Stimulated activated CD8-positive, alpha-beta memory T cell treated with anti-CD3 and anti-CD28 coated beads, Interleukin-15, amount 100 ng/mL, for 4 hours (primary cell): Measurements from ENCODE around the gene RBFOX1.

Experiments
- DNase-seq, 2 donors: peaks; one replicate each; pipeline ENCODE4 v3.0.0-alpha.2; 2020; ENCODE audit warnings: low read depth in 2 of 2

The RBFOX1 gene

DNA sequence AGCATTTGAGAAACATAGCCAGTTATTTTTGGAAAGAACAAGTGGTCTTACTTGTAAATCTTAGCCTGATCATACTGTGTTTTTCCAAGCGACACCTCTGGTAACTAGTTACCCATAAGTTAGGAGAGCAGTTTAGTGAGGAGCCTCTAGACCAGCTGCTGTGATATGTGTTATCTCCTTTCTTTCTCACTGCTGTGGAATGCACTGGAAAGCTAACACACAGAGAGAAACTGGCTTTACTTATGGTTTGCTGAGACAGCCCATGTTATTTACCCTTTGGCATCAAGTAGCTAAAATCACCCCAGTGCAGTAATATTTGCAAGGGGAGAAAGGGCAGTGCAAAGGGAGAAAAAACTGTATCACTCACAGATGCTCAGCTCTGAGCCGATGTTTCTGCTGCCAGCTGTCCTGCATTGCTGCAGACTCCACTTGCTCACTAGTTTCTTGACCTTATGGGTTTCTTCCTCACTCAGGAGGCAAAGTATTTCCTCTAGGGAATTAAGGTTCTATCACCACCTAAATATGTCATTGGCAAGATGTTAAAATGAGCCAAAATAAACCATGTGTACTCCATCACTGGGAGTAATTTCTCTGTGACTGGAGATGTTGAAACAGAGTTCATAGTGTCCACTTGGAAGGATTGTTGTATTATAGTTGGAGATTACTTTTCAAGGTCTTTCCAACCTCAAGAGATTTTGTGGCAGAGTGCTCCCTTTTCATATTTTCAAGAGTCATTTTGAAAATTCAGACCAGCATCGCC is 2.3 kb downstream of the RBFOX1 start:
- DNase-seq, result no peak

DNA sequence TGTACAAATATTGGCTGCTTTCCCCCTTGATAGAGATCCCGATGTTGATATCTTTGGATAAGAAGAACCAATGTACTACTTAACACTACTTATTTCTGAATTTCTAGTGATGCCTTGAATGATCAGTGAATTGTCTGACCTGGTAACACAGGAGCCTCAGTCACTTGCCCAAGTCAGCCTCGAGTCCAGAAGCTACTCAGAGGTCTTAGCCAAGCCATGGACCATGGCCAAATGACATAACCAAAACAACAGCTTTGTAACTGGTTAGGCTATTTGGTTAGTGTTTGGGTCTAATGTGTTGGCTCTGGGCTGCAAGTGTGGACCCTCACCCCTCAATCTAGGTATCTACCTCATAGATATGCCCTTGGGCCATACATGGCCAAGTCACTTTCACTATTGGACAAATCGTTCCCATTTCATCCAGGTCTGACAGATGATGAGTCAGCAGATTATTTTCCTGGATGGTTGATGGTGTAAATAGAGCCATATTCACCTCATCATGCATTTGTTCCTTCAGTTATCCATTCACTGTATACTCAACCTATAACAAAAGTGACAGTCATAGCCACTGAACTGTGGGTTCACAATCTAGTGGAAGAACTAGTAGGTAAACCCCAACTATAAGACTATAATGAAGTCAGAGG is 3.5 kb downstream of the RBFOX1 start:
- no peak for DNase-seq

DNA sequence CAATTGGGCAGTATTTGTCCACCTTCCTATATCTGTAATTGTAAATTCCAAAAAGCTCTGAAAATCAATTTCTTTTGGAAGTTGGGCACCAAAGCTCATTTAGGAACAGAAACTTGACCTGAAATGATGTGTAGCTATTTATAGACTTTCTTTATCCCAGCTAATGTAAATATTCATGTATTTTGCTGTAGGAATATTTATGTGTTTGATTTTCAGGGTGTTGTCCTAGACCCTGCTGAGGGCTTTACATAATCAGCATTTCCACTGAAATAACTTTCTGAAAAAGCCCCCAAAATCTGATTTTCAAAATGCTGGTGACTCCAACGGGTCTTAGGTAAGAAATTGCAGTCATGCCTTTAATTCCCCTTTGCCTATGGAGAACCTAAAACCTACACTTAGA is 4.1 kb downstream of the RBFOX1 start:
- no peak for DNase-seq

DNA sequence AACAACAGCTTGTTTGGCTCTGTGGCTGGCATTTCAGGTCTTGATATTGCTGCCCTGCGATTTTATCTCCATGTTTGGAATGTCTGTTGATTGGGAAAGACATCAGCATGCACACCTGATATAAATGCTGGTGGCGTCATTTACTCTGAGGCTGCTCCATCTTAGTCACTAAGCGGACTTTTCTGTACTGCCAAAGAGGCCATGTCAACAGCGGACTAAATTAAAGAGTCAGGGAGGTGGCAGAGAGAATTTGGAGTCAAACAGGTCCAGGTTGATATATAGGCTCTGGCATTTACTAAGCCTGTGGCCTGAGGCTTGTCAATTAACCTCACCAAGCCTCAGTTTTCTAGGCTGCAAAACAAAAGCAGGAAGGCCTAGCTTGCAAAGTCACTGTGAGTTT is 6.2 kb downstream of the RBFOX1 start:
- no peak for DNase-seq

DNA sequence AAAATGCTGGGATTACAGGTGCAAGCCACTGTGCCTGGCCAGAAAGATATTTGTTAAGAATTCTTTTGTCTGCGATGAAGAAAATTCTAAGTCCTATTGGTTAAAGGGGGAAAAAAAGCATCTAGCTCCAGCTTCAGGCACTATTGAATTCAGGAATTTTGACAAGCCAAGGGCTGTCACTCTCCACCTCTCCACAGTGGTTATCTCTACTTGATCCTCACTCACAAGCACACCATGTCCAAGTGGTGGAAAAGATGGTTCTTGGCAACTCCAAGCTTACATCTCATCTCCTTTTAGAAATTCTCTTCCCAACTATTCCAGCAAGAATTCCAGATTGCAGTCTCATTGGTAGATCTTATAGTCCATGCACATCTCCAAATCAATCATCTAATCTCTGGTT is 7.1 kb downstream of the RBFOX1 start:
- no peak for DNase-seq

DNA sequence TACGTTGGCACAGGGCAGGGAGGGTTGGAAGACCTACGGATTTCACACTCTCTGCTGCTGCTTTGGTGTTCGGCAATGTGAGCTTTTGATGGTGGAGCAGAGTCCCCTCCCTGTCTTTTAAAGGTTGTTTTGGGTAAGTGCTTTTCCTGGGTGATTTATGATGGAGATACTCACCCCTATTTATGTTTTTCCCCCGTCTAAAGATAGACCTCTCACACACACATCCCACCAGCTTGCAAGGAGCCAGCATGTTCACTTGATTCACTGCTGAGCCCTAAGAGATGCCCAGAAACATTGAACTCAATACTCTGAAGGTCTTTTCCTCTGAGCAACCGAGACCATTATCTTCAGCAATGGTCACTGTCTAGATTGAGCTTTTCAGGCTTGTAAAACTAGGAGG is 8.3 kb downstream of the RBFOX1 start:
- DNase-seq, result no peak

DNA sequence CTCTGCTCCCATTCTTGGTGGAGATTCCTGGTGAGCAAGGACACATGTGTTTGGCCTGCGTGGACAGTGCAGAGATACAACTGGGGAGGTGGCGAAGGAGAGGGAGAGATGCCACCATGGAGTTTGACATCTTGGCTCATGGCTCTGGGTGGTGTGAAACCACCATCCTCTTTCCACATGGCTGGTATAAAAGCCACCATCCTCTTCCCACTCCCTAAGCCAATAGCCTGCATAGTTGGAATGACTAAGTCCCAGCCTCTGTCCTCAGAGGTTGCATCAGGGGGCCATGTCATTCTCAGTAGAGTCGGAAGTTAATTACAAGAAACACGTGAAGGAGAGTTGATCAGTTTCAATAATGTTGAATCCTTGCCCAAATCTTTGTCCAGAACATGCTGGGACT is 10.0 kb downstream of the RBFOX1 start:
- no peak for DNase-seq

DNA sequence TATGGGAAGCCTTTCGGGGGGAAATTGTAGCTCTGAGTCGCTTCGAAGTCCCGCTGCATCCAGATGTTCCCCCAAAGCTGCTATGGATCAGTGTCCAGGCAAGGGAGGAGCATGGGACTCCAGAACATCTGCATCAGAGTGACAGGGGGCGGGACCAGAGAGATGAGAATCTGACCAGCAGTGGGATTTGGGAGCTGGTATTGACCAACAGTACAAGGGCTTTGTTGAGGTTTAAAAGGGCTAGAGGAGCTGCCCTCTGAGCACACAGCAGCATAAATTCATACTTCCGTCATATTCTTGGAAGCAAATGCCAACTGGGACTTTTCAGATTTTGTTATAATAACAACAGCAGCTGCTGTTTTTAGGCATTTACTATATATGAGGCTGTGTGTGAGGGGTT is 10.6 kb downstream of the RBFOX1 start:
- DNase-seq, result no peak

DNA sequence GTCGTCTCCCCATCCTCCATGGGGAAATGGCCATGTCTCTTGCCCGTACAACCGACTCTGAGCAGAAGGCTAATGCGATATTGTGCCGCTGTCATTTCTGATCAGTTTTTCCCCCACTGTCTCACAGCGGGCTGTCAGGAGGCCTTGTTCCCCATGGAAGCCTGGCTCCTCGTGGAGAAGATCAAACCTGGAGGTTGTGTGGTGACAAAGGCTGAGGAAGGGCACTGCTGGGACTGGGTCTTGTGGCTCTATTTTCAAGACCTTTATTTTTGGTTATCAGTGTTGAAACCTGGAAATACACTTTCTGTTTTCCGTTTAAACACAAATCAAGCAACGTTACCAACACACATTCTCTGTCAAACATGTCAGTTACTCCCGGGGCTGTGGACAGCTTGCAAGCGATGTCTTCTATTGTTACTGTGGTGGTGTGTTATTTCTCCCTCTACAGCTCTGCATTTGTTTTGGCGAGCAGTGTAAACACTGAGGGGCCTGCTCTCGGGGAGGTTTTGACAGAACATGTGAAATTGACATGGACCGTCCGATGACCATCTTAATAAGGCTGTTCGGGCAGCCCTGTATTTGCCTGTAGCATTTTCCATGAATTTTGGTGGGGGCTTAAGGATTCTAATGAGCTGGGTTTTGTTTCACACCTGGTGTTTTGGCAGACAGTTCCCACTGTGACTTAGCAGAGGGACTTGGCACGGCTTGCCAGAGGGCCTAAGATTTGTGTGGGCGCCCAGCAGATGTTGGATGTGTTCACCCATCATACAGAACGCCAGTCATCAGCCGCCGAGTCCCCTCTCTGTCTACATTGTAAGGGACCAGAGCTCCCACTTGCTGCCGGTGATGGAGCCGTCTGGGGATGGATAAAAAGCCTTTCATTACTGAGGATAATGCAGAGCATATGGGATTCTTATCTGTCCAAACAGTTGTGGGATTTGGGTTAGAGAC is 12.5 kb downstream of the RBFOX1 start:
- no peak for DNase-seq

DNA sequence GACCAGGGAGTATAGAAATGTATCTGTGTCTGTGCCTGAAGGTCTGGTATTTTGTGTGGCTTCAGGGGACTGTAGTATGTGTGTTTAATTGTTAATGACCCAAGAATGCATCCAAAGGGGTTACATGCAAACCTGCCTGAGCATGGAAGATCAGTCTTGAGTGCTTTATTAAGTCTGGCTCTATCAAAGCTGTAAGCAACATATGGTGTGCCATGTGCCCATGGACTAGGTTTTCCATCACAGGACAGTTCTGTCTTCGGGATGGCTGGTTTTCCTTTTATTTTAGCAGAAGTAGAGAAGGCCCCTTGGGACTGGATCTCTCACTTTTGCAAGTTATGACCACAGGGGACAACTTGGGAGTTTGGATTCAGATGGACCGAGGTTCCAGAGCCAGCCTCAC is 18.2 kb downstream of the RBFOX1 start:
- DNase-seq, result no peak

DNA sequence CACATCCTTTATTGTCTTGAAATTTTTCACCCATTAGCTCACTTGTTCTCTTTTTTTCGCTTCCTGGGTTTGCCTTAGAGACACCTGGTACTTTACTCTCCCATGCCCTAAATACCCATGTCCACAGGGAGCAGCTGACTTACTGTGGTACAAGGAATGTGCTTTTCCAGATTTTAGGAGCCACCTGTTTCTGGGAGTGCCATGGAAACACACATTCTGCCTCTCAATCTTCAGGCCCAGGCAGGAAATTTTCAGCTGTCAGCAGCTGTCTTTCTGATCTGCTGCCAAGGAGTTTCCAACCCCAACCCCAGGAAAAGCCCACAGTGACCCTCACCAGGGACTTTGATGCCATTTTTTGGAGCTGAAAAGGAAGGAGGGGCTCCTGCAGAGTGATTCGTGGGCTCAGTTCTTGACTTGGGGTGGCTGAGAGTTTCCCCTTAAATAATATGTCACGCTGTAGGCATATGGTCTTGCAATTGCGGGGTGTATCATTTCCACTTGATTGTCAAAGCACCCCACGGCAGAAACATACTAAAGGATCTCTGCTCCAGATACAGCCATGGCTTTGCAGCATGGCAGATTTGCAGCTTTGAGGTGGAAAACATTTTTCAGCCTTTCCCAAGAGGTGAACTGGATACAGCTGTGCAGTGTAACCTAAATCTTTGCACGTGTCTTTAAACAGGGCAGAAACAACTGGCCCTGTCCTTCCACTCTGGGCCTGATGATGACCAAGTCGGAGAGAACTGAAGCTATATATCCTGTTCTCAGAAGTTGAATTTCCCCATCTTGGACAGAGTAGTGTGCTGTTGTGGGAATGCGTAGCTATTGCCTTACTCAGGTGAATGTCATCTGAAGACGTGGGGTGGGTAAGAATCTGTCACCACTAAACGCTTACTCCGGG is 19.2 kb downstream of the RBFOX1 start:
- no peak for DNase-seq

DNA sequence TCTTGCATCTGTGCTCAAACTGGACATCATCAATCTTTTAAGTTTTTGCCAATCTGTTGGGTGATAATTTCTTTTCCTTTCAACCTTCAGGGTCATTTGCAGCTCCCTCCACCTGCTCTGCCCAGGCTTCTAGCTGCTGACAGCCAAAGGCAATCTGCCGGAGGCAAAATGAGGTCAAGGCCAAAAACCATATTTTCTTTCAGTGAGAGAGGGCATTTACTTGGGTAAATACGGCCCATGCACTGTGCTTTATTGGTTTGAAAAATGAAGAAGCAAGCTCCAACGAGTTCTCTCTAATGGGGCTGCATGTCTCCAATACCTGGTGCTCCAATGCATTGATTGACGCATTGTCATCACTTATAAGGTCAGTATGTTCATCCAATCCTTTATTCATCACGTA is 23.1 kb downstream of the RBFOX1 start:
- no peak for DNase-seq

DNA sequence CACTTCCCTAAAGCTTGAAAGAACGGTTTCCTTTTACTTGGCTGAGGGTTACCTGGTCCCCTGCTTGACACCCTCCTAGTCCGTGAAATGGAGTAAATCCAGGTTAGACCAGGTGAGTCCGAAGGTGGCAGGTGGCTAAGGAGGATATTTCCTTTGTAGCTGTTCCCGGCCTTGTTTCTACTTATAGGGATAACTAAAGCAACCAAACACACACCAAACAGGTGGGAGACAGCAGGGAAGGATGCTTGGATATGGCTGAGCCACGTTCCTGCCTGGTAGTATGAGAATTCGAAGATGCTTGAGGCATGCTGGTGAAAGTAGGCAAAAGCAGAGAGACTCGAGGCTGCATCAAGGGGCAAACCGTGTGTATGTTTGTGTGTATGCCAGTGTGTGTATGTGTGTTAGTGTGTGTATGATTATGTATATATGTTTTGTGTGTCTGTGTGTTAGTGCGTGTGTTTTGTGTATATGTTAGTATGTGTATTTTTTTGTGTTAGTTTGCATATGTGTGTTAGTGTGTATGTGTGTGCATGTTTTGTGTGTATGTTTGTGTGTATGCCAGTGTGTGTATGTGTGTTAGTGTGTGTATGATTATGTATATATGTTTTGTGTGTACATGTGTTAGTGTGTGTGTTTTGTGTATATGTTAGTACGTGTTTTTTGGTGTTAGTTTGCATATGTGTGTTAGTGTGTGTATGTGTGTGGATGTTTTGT is 28.9 kb downstream of the RBFOX1 start:
- no peak for DNase-seq

DNA sequence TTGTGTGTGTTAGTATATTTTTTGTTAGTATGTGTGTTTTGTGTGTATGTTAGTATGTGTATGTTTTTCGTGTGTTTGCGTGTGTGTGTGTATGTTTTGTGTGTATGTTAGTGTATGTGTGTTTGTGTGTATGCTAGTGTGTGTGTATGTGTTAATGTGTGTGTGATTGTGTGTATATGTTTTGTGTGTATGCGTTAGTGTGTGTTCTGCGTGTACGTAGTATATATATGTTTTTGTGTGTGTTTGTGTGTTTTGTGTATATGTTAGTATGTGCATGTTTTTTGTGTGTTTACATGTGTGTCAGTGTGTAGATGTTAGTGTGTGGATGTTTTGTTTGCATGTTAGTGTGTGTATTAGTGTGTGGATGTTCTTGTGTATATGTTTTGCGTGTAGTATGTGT is 29.6 kb downstream of the RBFOX1 start:
- no peak for DNase-seq

DNA sequence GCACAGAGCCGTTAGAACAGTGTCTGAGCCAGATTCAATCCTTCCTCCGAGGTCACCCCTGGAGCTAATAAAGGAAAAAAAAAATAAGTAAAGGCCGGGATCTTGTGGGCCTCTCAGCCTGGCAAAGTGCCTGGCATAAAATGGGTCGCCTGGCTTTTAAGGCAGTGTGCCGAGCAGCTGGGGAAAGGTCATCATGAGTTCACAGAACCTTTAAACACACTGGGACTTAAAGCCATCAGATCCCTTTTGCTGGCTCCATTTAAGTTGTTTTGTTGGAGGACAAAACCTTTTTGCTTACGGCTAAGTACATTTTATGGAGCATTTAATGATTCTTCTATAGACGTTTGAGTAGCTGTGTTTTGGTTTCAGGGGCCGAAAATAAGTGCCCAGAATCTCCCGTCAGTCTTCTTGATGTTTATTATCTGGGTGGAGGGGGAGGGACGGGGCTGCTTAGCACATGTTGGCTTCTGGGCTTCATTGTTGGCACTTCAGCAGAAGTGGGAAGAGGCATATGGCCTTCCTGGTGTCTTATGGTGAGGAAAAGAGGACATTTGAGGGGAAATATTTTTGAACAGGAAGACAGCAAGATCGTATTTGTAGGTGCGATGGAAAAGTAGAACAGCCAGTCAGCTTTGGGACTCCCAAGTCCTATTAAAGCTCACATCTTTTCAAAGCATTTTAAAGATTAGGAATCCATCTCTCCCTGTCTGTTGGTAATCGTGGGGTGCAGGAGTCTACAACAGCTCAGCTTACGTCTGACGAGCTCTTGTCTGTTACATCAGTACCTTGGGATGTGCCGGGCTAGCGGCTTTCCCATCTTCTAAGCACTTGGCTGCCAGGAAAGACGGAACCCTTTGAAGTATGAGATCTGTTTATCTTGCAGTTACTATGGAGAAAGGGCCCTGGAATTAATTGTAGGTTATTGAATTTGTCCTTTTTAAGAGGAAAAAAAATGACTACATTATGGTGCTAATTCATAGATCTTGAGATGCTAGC is 31.1 kb downstream of the RBFOX1 start:
- no peak for DNase-seq

DNA sequence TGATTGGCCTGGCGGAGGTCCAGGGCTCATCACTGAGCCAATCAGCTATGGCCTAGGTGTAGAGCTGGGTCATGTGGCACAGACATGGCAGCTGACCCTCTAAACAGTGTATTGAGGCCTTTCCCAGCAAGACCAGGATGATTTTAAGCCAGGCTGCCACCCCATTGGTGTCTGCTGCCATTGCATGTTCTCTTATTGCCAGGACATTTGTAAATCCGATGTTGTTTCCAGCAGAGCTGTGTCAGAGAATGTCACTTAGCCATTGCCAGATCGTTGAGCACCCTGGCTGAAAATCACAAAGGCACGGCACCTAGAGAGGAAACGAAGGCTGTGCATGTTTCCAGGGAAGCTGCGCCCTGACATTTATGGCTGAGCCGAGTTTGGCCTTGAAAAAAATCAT is 33.4 kb downstream of the RBFOX1 start:
- no peak for DNase-seq

DNA sequence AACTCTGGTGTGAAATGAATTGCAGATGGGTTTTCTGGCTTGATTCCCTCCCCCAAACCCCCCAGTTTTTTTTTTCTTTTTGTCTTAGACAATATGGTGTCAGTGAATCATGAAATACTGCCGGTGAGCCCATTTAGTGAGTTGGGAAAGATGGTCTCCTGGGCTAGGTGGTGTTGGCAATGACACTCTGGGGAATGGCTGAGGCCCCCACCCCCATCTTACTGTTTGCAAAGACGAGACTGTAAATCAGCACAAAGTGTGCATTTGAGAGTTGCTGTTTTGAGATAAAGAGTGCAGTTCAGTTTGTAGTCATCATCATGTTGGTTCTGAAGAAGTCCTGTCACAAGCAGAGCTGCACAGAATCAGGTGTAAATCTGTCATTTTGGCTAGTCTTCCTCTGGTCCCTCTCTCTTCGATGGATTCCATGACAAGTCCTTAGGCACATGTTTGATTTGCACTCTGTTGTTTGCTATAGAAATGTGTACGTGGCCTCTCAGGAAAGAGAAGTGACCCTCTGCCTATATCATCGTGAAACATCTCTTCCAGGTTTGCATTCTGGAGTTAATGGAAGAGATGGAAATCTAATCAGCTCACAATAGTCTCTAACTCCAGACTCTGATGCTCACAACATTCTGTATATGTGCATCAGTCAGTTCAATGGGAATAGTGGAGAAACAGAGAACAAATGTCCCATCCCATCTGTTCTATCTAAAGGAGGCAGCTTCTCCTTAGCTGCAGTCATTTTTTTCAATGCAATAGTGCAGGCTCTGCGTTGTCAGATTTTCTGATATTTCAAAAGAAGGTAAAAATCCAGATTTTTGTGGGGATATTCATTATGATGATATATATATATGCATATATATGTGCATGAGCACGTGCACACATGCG is 34.6 kb downstream of the RBFOX1 start:
- no peak for DNase-seq

DNA sequence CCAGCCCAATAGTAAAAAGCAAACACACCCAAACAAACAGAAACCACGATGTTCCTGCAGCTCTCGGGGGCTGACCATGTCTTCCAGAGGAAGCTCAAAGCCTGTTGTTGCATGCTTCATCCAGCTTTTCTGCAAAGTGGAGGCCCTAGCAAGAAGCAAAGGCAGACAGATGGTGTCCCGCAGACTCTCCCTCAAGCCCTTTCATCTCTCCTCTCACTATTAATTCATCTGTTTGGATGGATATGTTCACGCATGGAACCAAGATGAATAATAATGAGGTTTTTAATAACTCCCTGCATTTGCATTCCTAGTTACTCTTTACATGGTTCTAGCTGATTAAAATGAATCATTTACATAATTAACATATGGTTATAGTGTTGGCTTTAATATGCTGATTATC is 36.6 kb downstream of the RBFOX1 start:
- no peak for DNase-seq

DNA sequence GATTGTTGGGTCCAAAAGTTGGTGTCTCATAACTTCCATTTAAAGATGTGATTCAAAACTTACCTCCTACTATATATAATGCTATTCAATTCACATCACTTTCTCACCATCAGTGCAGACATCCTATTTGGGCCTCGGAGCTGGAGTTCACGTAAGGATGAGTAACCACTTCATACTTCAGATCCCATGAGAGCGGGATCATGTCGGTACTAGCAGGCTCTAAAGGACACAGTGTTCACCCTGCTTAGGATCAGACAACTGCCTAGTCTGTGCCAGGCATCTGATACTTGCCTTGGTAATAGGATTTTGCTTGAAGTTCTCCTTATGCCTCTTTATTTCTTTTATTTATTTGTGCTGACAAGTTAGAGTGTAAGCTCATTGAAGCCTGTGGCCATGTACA is 39.5 kb downstream of the RBFOX1 start:
- no peak for DNase-seq
